Immature natural killer cell (primary cell): ENCODE data around the gene PRR20E. TPM values are rescaled to one million over a fixed set of nuclear protein-coding genes. Genes with fewer than 3 reads are reported as not detected.
"Not testable (repeated sequence)": the region's sequence is repeated elsewhere in the genome, so short reads cannot be mapped to it uniquely, and the experiment has no call there.

Source experiments
- DNase-seq, 3 donors: peaks; one replicate each; pipeline ENCODE4 v3.0.0; 2022; ENCODE audit warnings: mixed read lengths in 1 of 3
- H3K27ac Mint-ChIP-seq, 6 donors: one replicate each; pipeline ENCODE4 v1.8.0; 2020; ENCODE audit warnings: mixed read lengths in 6 of 6, mild to moderate bottlenecking in 5 of 6, inconsistent platforms in 4 of 6, moderate library complexity in 3 of 6
- H3K27me3 Mint-ChIP-seq, 3 donors: one replicate each; pipeline ENCODE4 v1.8.0; 2020 to 2021; ENCODE audit warnings: low read depth in 3 of 3, mild to moderate bottlenecking in 3 of 3, mixed read lengths in 3 of 3, moderate library complexity in 3 of 3, inconsistent platforms in 1 of 3
- H3K36me3 Mint-ChIP-seq, 3 donors: one replicate each; pipeline ENCODE4 v1.8.0; 2020; ENCODE audit warnings: mixed read lengths in 3 of 3, inconsistent platforms in 2 of 3, mild to moderate bottlenecking in 2 of 3
- H3K4me1 Mint-ChIP-seq, 2 donors: one replicate each; pipeline ENCODE4 v1.8.0; 2020; ENCODE audit warnings: inconsistent platforms in 2 of 2, mild to moderate bottlenecking in 2 of 2, mixed read lengths in 2 of 2, moderate library complexity in 1 of 2
- H3K4me3 Mint-ChIP-seq, 5 donors: one replicate each; pipeline ENCODE4 v1.8.0; 2020; ENCODE audit warnings: mild to moderate bottlenecking in 5 of 5, mixed read lengths in 5 of 5, inconsistent platforms in 3 of 5, moderate library complexity in 3 of 5
- H3K9me3 Mint-ChIP-seq, 6 donors: one replicate each; pipeline ENCODE4 v1.8.0; 2020; ENCODE audit warnings: mild to moderate bottlenecking in 6 of 6, mixed read lengths in 6 of 6, inconsistent platforms in 4 of 6, moderate library complexity in 3 of 6
- polyA plus RNA-seq, 3 donors: library from polyadenylated mRNA; unstranded; fragments of 300-500 nt; fragmentation: Illumina TruSeq; gene quantifications; one replicate each; pipeline ENCODE4 v1.2.3, GENCODE V29; 2021

Gene PRR20E
- not detected for polyA plus RNA-seq

DNA sequence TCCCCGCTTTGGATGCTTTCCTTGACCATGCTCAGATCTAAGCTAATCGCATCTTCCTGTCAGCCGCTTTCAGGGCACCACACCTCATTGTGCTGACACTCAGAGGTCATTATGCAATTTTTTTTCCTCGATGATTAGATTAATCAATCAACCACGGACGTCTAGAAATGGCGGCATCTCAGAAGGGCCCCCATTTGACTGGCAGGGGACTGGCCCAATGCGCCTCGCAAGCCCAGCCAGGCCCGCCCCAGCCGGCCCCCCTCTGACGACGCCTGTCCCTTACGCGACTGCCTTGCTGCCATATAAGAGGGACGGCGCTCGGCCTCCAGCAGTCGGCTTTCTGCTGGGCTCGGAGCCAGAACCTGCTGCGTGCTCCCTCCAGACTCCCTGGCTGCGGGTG lies at the start of gene PRR20E:
PRR20E (plus strand) TSS at position 301 of the 400 bp plus-strand sequence. CDS start 387 bp downstream, outside the sequence.
- not testable (repeated sequence) for H3K27me3 Mint-ChIP-seq, H3K4me3 Mint-ChIP-seq, H3K27ac Mint-ChIP-seq, DNase-seq, H3K9me3 Mint-ChIP-seq, H3K4me1 Mint-ChIP-seq, H3K36me3 Mint-ChIP-seq

DNA sequence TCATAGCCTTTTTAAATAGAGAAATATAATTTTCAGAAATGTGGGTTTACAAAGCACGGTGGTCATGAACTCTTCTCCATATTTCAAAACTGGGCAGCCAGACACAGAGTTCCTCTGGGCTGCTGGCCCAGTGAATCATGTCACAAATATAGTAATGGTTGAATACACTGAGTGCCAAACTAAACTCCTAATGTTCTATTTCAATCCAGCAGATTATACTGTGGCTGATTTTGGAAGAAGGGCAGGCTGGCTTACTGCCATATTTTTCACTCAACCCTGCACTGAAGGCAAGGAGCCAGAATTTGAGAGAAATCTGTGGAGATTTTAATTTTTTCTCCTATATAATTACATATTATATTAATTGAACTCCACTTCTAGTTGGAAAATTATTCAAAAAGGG lies 43.3 kb upstream of the PRR20E start:
- Mint-ChIP-seq H3K27me3 (peaks cover 0 to 2% (median 0%) of the 10 kb centered on the region in 3 donors), H3K9me3 (peaks cover 3 to 40% (median 15%) of the 10 kb centered on the region in 6 donors), H3K4me3 (no peak overlapping the region)

DNA sequence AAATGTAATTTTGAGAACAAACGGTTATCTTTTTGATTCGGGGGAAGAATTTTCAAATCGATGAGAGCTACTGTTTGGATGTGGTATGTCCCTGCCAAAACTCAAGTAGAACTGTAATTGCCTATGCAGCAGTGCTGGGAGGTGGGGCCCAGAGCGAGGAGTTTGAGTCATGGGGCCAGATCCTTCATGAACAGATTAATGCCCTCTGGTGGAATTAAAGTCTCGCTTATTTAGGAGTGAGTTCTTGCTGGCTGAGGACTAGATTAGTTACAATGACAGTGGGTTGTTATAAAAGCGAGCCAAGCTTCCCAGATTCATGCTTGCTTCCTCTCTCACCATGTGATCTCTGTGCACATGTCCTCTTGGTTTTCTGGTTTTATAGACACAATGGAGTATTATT lies 38.1 kb upstream of the PRR20E start:
- DNase-seq = no peak
- Mint-ChIP-seq H3K27me3 (no peaks in the 10 kb centered on the region), H3K9me3 (peaks cover 7 to 47% (median 23%) of the 10 kb centered on the region in 6 donors), H3K27ac (no peak overlapping the region), H3K4me3 (no peak overlapping the region), H3K36me3 (no peaks in the 10 kb centered on the region), H3K4me1 (no peaks in the 10 kb centered on the region)

More for the DNA sequence above, 43.3 kb upstream of the PRR20E start:
- Mint-ChIP-seq H3K27ac (no peak overlapping the region), H3K4me1 (no peaks in the 10 kb centered on the region), H3K36me3 (no peaks in the 10 kb centered on the region)
- DNase-seq = no peak

DNA sequence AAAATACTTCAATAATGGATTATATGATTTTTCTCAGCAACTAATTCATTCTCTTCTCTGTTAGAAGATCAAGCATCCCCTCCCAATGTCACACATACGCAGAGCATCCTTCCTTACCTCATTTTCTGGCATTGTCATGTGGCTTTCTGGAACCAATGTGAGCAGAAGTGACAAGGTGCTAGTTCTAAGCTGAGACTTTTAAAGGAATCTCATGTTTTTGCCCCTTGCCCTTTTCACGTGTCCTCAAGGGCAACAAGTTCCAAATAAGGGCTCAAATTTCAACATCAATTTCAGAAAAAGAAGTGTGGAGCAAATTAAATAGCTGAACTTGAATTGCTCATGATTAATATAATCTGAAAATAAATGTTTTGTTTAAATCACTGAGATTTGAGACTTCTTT lies 30.9 kb upstream of the PRR20E start:
- Mint-ChIP-seq H3K27me3 (no peaks in the 10 kb centered on the region), H3K27ac (no peak overlapping the region), H3K9me3 (peaks cover 13 to 49% (median 25%) of the 10 kb centered on the region in 6 donors), H3K4me1 (no peaks in the 10 kb centered on the region), H3K4me3 (no peak overlapping the region), H3K36me3 (peaks cover 0 to 4% (median 0%) of the 10 kb centered on the region in 3 donors)
- no peak for DNase-seq

DNA sequence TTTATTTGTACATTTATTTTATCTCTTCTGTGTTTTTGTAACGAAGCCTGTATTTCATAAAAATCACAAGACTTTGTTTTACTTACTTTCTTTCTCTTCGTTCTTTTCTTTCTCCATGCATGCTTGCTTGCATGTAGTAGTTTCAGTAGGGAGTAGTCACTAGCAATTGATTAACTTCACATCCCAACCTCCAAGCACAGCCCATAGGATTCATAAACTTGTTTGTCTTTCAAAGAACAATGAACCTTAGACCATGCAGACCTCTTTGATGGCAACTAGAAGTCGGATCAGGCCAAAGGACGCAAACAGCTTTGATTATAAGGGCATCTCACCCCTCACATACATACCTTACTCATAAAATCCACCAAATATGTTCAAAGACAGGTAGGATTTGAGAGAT lies 29.4 kb upstream of the PRR20E start:
- peaks cover 8 to 41% (median 17%) of the 10 kb centered on the region in 6 donors for H3K9me3 Mint-ChIP-seq
- no peaks in the 10 kb centered on the region for H3K27me3 Mint-ChIP-seq
- H3K36me3 Mint-ChIP-seq = peaks cover 0 to 4% (median 0%) of the 10 kb centered on the region in 3 donors
- H3K4me1 Mint-ChIP-seq = no peaks in the 10 kb centered on the region
- DNase-seq = no peak
- no peak overlapping the region for H3K27ac Mint-ChIP-seq
- H3K4me3 Mint-ChIP-seq = no peak overlapping the region

DNA sequence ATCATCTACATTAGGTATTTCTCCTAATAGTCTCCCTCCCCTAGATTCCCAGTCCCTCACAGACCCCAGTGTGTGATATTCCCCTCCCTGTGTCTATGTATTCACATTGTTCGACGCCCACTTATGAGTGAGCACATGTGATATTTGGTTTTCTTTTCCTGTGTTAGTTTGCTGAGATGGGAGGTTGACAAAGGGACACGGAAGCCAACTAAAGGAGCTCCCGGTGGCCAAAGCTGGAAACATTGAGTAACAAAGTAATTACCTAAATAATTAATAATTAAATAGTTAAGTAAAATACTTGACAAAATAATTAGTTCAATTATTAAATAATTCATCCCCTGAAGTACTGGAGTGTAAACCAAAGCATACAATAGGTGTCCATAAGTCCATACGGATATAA lies 28.0 kb upstream of the PRR20E start:
- no peak for DNase-seq
- no peaks in the 10 kb centered on the region for H3K4me1 Mint-ChIP-seq
- peaks cover 8 to 36% (median 13%) of the 10 kb centered on the region in 6 donors for H3K9me3 Mint-ChIP-seq
- no peaks in the 10 kb centered on the region for H3K27me3 Mint-ChIP-seq
- no peak overlapping the region for H3K4me3 Mint-ChIP-seq
- H3K27ac Mint-ChIP-seq = no peak overlapping the region
- H3K36me3 Mint-ChIP-seq = peaks cover 0 to 4% (median 0%) of the 10 kb centered on the region in 3 donors

DNA sequence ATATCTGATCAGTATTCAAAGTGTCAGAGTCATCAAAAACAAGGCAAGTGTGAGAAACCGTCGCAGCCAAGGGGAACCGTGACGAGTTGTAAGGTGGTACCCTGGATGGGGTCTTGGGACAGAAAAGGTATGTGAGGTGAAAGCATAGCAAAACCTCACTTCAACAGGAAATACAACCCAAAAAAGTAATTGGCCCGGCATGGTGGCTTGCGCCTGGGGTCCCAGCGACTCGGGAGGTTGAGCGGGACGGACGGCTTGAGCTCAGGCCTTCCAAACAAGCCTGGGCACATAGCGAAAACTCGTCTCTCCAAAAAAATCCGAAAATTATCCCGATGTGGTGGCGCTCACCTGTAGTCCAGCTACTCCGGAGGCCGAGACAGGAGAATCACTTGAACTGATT lies 27.2 kb upstream of the PRR20E start:
- H3K4me3 Mint-ChIP-seq, DNase-seq, H3K27me3 Mint-ChIP-seq, H3K36me3 Mint-ChIP-seq, H3K27ac Mint-ChIP-seq, H3K4me1 Mint-ChIP-seq: not testable (repeated sequence)
- H3K9me3 Mint-ChIP-seq = peaks cover 7 to 31% (median 11%) of the 10 kb centered on the region in 6 donors

DNA sequence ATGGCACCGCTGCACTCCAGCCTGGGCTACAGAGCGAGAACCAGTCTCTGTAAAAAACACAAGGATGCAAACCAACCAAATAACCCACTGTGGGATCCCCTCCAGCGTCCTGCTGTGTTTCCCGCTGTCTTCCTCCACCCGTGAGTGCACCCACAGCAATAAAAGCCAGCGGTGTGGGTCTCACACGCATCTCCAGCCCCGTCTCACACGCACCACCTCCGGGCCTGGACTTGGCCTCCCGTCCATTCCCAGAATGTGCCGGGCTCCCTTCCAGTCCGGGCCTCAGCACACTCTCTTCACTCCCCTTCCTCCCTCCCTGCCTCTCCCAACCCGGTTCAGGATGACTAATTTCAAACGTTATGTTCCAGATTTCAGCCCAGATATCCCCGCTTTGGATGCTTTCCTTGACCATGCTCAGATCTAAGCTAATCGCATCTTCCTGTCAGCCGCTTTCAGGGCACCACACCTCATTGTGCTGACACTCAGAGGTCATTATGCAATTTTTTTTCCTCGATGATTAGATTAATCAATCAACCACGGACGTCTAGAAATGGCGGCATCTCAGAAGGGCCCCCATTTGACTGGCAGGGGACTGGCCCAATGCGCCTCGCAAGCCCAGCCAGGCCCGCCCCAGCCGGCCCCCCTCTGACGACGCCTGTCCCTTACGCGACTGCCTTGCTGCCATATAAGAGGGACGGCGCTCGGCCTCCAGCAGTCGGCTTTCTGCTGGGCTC lies 26.6 kb upstream of the PRR20E start, which contains the start of gene PRR20A:
PRR20A (plus strand) TSS at position 684 of the 734 bp plus-strand sequence. CDS start 387 bp downstream, outside the sequence.
- not testable (repeated sequence) for DNase-seq, H3K27ac Mint-ChIP-seq, H3K27me3 Mint-ChIP-seq, H3K36me3 Mint-ChIP-seq, H3K4me1 Mint-ChIP-seq, H3K4me3 Mint-ChIP-seq
- H3K9me3 Mint-ChIP-seq = peaks cover 5 to 26% (median 9%) of the 10 kb centered on the region in 6 donors

DNA sequence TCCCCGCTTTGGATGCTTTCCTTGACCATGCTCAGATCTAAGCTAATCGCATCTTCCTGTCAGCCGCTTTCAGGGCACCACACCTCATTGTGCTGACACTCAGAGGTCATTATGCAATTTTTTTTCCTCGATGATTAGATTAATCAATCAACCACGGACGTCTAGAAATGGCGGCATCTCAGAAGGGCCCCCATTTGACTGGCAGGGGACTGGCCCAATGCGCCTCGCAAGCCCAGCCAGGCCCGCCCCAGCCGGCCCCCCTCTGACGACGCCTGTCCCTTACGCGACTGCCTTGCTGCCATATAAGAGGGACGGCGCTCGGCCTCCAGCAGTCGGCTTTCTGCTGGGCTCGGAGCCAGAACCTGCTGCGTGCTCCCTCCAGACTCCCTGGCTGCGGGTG lies 19.8 kb upstream of the PRR20E start, which contains the start of gene PRR20B:
PRR20B (plus strand) TSS at position 301 of the 400 bp plus-strand sequence. CDS start 387 bp downstream, outside the sequence.
- H3K27ac Mint-ChIP-seq, DNase-seq, H3K27me3 Mint-ChIP-seq, H3K4me1 Mint-ChIP-seq, H3K9me3 Mint-ChIP-seq, H3K36me3 Mint-ChIP-seq, H3K4me3 Mint-ChIP-seq: not testable (repeated sequence)

DNA sequence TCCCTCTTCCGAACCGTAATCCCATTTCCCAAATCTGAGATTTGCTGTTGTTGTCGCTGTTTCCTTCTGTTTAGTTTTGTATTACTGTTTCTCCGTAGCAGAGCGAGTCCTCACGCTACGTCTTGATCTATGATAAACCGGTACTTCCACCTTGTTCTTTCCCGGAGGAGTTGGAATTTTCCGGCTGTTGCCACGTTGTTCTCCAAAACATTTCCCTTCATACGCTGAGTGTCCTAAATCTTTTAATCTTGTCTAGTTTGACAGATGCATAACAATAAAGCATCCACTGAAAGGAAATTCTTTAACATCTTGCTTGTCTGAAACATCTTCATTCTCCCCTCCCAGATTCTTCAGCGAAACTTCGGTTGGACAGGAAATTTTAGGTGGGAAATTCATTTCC lies 18.9 kb upstream of the PRR20E start:
- not testable (repeated sequence) for H3K4me1 Mint-ChIP-seq, H3K4me3 Mint-ChIP-seq, H3K27me3 Mint-ChIP-seq, H3K27ac Mint-ChIP-seq, H3K9me3 Mint-ChIP-seq, H3K36me3 Mint-ChIP-seq, DNase-seq

DNA sequence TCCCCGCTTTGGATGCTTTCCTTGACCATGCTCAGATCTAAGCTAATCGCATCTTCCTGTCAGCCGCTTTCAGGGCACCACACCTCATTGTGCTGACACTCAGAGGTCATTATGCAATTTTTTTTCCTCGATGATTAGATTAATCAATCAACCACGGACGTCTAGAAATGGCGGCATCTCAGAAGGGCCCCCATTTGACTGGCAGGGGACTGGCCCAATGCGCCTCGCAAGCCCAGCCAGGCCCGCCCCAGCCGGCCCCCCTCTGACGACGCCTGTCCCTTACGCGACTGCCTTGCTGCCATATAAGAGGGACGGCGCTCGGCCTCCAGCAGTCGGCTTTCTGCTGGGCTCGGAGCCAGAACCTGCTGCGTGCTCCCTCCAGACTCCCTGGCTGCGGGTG lies 13.2 kb upstream of the PRR20E start, which contains the start of gene PRR20C:
PRR20C (plus strand) TSS at position 301 of the 400 bp plus-strand sequence. CDS start 387 bp downstream, outside the sequence.
- H3K27ac Mint-ChIP-seq, H3K9me3 Mint-ChIP-seq, DNase-seq, H3K4me3 Mint-ChIP-seq, H3K36me3 Mint-ChIP-seq, H3K4me1 Mint-ChIP-seq, H3K27me3 Mint-ChIP-seq: not testable (repeated sequence)

DNA sequence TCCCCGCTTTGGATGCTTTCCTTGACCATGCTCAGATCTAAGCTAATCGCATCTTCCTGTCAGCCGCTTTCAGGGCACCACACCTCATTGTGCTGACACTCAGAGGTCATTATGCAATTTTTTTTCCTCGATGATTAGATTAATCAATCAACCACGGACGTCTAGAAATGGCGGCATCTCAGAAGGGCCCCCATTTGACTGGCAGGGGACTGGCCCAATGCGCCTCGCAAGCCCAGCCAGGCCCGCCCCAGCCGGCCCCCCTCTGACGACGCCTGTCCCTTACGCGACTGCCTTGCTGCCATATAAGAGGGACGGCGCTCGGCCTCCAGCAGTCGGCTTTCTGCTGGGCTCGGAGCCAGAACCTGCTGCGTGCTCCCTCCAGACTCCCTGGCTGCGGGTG lies 6.7 kb upstream of the PRR20E start, which contains the start of gene PRR20D:
PRR20D (plus strand) TSS at position 301 of the 400 bp plus-strand sequence. CDS start 387 bp downstream, outside the sequence.
- not testable (repeated sequence) for H3K4me1 Mint-ChIP-seq, H3K36me3 Mint-ChIP-seq, H3K9me3 Mint-ChIP-seq, DNase-seq, H3K27me3 Mint-ChIP-seq, H3K27ac Mint-ChIP-seq, H3K4me3 Mint-ChIP-seq

DNA sequence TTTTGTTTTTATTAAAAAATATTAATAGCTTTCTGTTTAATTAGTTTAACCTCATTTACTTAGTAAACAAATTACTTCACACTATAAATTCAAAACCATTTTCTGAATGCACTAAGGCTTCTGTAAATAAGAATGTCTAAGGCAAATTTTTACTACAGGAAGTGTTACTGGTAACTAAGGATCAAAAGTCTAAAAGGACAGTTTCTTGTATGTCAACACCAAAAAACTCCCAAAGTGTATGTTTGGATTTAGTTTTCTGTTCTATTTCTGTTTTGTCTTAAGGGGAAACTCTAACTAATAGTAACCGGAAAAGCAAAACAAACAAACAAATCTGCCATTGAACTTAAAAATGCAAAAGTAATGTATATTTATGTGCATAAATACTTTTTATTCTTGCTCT lies 24.7 kb downstream of the PRR20E start:
- Mint-ChIP-seq H3K36me3 (no peaks in the 10 kb centered on the region), H3K4me1 (no peaks in the 10 kb centered on the region), H3K4me3 (no peak overlapping the region), H3K27me3 (peaks cover 0 to 1% (median 0%) of the 10 kb centered on the region in 3 donors), H3K9me3 (peaks cover 3 to 13% (median 9%) of the 10 kb centered on the region in 6 donors), H3K27ac (no peak overlapping the region)
- DNase-seq = no peak

DNA sequence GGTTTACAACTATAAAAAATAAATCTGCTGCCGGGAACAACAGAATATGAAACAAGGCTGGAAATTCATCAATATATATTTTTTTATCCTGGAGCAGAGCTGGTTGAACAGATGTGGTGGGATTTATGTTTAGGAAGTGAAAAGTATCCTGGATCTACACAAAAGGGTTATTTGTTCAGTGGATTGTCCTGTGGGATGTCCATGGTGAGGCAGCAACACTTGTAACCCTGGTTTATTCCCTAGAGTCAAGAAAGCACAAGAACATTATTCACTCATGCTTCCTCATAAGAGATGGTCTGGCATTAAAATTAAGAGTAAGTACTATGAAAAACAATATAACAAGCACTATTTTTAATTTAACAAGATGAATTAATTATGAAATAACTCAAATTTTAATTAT lies 46.0 kb downstream of the PRR20E start:
- no peaks in the 10 kb centered on the region for H3K4me1 Mint-ChIP-seq
- no peak overlapping the region for H3K27ac Mint-ChIP-seq
- no peak for DNase-seq
- H3K9me3 Mint-ChIP-seq = peaks cover 12 to 40% (median 21%) of the 10 kb centered on the region in 6 donors
- H3K36me3 Mint-ChIP-seq = peaks cover 0 to 2% (median 0%) of the 10 kb centered on the region in 3 donors
- no peak overlapping the region for H3K4me3 Mint-ChIP-seq
- H3K27me3 Mint-ChIP-seq = peaks cover 0 to 2% (median 0%) of the 10 kb centered on the region in 3 donors
